GM18499 (cell line): ENCODE measurements around the gene TSKU.
"Not testable (repeated sequence)": the region's sequence is repeated elsewhere in the genome, so short reads cannot be mapped to it uniquely, and the experiment has no call there.

ENCODE experiments used
- ATAC-seq: cut with Tn5 transposase; IDR thresholded peaks from one replicate; pipeline ENCODE4 v1.9.1; 2021; ENCODE audit warnings: moderate number of reproducible peaks; ENCODE audit not compliant: insufficient read depth, unreplicated experiment

Gene TSKU

GRCh38 chr11:76799066-76799804, 16.1 kb downstream of the TSKU start:
- ATAC-seq: no peak

GRCh38 chr11:76800466-76801200, 17.5 kb downstream of the TSKU start:
- no peak for ATAC-seq

DNA sequence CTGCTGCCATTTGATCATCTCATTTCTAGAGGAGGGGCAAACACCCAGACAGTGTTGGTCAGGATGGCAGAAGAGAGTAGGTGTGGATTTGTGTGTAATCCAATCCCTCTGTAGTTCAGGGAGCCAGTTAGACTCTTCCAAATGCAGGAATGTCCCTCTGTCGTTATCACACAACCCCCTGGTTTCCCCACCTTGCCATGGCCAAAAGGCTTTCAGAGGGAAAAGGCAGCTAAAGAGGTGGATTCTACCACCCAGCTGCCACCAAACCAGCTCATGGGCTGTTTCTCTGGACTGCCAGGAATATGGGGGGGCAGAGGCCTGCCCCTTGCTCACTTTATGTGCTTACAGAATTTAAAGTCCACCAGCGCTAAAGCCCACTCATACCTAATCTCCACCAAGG, 18.1 kb downstream of the TSKU start:
- no peak for ATAC-seq

DNA sequence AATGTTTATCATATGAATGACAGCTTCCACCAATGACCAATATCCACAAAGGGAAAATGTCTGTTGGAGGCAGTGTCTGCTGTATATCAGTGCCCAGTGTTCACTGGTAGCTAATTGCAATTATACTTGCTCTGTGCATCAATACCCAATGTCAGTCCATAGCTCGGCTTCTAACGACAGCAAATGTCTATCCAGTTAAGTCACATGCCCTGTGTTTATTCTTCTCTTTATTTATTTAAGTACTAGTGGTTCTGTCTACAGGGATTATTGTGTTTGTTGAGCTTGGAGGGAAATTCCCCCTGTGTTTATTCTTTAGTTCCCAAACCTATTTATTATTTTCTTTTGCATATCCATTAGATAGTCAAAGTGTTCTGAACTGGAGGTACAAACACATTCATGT, 18.6 kb downstream of the TSKU start:
- no peak for ATAC-seq

DNA sequence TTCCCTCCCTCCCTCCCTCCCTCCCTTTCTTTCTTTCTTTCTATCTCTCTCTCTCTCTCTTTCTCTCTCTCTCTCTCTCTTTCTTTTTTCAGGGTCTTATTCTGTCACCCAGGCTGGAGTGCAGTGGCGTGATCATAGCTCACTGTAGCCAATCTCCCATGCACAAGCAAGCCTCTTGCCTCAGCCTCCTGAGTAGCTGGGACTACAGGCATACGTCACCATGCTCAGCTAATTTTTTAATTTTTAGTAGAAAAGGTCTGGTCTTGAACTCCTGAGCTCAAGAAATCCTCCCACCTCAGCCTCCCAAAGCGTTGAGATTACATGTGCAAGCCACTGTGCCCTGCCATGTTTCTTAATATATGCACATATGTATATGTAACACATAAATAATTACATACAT, 19.0 kb downstream of the TSKU start:
- ATAC-seq: no peak

DNA sequence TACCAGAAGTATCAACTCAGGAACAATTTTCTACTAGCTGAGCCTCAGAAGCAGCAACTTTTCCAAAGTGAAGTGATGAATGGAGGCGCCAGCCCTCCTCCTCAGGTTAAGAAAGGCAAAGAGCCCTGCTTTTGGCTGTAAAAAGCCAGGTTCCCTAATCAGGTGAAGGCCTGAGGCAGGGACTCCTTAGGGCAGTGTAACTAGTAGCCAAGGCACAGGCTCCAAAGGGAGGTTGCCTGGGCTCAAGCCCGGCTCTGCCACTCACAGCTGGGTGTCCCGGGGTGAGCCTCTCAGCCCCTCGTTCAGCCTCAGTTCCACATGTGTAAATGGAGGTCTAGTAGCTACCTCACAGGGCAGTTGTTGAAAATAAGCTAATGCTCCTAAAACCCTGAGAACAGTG, 19.5 kb downstream of the TSKU start:
- ATAC-seq: no peak

- no peak for ATAC-seq
Observed at GRCh38 chr11:76803023-76803422, 19.9 kb downstream of the TSKU start.

GRCh38 chr11:76803811-76804600, 20.9 kb downstream of the TSKU start:
- ATAC-seq: no peak

DNA sequence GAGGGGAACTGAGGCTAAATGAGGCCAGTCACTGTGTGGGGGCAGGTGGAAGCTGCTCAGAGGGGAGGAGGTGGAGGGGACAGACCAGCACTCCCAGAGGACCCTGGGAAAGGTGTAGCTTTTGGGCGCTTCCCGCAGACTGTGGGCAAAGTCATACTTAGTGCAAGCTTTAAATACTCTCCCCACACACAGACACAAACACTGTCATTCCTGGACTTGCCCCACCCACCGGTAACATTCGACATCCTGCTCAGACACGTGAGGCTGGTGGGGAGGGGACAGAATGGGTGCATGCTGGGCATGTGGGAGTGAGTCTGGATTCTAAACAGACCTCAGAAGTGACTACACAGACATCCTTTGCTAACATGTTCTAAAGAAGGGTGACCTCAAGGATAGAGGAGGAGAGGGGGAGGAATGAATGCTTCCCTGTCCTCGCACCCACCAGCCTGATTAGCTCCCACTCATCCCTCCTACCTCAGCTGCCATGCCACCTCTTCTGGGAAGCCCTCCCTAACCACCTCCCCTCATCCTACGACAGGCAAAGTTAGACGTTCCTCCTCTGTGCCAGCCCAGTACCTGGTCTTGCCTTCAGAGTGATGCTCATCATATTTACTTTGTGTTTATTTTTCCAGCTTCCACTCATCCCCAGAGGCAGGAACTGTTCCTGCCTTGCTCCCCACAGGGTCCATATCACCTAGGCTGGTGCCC, 22.2 kb downstream of the TSKU start:
- no peak for ATAC-seq

DNA sequence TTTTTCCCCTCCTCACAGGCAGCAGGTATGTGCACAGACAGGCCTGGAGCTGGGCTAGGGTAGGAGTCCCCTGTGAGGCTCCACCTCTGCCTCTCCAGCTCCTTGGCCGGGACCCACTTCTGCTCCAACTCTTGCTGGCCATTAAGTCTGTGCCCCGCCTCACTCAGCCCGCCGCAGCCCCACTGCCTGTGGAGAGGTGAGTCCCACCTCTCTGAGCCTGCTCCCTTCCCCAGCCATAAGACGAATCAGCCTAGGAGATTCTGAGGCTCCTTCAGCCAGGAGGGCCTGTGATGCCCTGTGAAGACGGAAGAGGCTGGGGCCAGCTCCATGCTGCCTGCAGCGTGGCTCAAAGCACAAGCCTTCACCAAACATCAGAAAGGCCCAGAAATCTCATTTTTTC, 23.0 kb downstream of the TSKU start:
- no peak for ATAC-seq

GRCh38 chr11:76806608-76807205, 23.6 kb downstream of the TSKU start:
- no peak for ATAC-seq

DNA sequence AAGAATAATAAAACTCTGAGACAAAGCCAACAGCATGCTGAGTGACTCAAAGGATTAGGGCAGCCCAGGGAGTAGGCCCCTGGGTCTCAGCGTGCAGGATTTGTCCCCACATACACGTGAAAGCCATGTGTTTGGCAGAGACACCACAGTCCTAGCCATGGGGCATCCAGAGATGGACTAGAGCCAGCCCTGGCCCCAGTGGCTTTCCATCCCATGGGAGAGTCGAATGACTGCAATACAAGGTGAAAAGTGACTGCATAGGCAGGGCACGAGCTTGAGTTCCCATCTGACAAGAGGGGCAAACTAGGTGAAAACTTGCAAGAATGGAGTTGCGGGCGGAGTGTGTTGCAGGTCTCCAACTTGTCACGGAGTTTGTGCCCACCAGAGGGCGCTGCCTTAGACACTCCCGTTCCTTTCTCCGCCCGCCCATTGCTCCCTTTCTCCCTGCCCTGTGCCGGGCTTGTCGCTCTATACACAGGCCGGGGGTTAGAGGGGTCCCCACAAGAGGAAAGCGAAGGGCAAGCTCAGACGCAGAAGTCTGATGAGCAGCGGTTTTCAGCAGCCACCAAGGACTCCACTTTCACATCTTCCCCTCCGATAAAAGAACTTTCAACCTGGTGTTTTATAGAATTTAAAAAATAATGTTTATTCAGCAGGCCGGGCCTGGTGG, 24.2 kb downstream of the TSKU start:
- ATAC-seq: no peak

DNA sequence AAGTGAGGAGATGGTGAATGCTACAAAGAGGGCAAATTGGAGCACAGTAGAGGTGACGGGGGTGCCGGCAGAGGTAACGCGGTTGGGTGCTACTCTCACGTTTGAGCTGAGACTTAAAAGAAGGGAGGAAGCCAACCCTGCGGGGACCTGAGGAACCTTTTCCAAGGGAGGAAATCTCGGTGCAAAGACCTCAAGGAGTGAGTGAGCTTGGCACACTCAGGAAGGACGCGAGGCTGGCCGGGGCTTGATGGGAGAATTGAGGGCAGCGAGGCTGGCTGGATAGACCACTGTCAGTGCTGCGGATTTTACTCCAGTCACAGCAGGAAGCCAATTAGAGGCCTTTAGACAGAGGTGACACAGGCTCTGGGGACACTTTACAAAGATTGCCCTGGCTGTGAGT, 25.0 kb downstream of the TSKU start:
- ATAC-seq: no peak

- ATAC-seq: no peak
Observed at GRCh38 chr11:76808996-76809395, 25.8 kb downstream of the TSKU start.

- ATAC-seq: no peak
Observed at GRCh38 chr11:76810151-76810853, 27.1 kb downstream of the TSKU start.

- no peak for ATAC-seq
Observed at GRCh38 chr11:76811259-76811658, 28.1 kb downstream of the TSKU start.

GRCh38 chr11:76814414-76814813, 31.3 kb downstream of the TSKU start:
- no peak for ATAC-seq

DNA sequence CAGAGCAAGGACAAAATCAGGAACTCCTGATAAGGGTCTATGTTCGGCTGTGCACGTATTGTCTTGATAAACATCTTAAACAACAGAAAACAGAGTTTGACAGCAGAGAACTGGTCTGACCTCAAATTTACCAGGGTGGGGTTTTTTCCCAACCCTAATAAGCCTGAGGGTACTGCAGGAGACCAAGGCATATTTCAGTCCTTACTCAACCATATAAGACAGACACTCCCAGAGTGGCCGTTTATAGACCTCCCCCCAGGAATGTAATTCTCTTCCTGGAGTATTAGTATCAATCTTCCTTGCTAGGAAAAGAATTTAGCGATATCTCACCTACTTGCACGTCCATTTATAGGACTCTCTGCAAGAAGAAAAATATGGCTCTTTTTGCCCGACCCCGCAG, 32.5 kb downstream of the TSKU start:
- not testable (repeated sequence) for ATAC-seq

GRCh38 chr11:76820184-76820566, 37.0 kb downstream of the TSKU start:
- no peak for ATAC-seq
